PC-3 (cell line): Measurements from ENCODE around the gene IQCF6.

ENCODE experiments used
- EZH2 ChIP-seq: fragments of 300-600 bp; sonication (generic); IDR thresholded peaks from one replicate; pipeline ENCODE4 v1.6.1; 2017; ENCODE audit warnings: antibody characterized with exemption, mild to moderate bottlenecking, low read length; ENCODE audit not compliant: unreplicated experiment
- TF ChIP-seq, protein P1 (sequence below): fragments of 300-600 bp; sonication (generic); conservative IDR thresholded peaks from 2 replicates; pipeline ENCODE4 v1.5.1; 2017; ENCODE audit warnings: antibody characterized with exemption, low read depth, mild to moderate bottlenecking, low read length

DNA sequence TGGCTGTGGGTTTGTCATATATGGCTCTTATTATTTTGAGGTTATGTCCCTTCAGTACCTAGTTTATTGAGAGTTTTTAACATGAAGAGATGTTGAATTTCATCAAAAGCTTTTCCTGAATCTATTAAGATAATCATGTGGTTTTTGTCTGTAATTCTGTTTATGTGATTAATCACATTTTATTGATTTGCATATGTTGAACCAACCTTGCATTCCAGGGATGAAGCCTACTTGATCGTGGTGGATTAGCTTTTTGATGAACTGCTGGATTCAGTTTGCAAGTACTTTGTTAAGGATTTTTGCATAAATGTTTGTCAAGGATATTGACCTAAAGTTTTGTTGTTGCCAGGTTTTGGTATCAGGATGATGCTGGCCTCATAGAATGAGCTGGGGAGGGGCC, 49.3 kb upstream of the IQCF6 start:
- TF ChIP-seq, protein P1, sequence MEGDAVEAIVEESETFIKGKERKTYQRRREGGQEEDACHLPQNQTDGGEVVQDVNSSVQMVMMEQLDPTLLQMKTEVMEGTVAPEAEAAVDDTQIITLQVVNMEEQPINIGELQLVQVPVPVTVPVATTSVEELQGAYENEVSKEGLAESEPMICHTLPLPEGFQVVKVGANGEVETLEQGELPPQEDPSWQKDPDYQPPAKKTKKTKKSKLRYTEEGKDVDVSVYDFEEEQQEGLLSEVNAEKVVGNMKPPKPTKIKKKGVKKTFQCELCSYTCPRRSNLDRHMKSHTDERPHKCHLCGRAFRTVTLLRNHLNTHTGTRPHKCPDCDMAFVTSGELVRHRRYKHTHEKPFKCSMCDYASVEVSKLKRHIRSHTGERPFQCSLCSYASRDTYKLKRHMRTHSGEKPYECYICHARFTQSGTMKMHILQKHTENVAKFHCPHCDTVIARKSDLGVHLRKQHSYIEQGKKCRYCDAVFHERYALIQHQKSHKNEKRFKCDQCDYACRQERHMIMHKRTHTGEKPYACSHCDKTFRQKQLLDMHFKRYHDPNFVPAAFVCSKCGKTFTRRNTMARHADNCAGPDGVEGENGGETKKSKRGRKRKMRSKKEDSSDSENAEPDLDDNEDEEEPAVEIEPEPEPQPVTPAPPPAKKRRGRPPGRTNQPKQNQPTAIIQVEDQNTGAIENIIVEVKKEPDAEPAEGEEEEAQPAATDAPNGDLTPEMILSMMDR = no peak
- TF ChIP-seq EZH2 = no peak
